ENCODE results near the gene MATR3. TPM values are rescaled to one million over a fixed set of nuclear protein-coding genes. Genes with fewer than 3 reads are reported as not detected.

The MATR3 gene
- polyA plus RNA-seq, 3 donors: 61.8 to 174 (median 137) TPM

DNA sequence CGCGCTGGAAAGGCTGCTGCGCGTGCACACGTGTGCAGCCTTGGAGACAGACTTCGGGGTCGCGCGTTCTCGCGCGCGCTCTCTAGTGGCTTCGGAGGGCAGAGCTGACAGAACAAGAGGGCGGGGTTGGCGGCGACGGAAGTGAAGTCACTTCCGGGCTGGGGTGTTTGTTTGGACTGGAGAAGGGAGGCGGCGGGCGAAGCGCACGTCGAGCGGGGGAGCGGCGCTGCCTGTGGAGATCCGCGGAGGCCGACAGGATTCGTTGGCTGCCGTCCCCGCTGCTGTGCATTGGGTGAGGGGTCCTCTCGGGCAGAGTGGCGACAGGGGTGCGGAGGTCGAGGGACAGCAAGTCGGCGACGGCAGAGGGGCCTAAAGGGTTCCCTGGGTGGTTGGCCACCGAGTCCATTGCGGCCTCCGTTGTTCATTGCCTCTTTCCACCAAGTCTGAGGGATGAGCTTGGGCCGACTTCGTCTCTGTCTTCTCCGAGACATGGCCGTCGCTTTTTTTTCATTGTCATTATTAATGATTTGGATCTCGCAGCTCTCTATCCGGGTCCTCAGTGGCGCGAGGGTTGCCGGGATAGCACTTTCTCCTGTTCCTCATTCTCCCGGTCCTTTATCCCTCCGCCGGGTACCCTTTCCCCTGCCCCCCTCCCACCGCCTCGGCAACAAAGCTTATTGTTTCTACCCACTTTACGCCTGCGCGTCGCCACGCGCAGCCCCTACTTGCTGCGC lies 48.3 kb downstream of the MATR3 start, which contains the start of gene PAIP2:
Gene PAIP2, plus strand, starts transcription at position 166 of the 734 bp plus-strand sequence. CDS start 21,931 bp downstream, outside the sequence.
- Histone ChIP-seq H3K9me3 (replicated peaks in 1 of 2; ENCODE audit: control insufficient read depth in 1 of 2, insufficient read depth in 1 of 2, low read length in 2 of 2) (no peaks in the 10 kb centered on the region), H4K20me1 (ENCODE audit: insufficient read depth, low read length) (peaks cover 48% of the 10 kb centered on the region), H3K27ac (ENCODE audit: low read depth in 1 of 2, low read length in 2 of 2) (peak within 1 kb of the TSS; percentile 96 to 99), H3K4me3 (replicated peaks in 1 of 3; ENCODE audit: low read depth in 2 of 3, low read length in 3 of 3) (peak within 1 kb of the TSS; percentile 74 to 89 (median 87)), H3K4me1 (ENCODE audit: control insufficient read depth in 1 of 2, insufficient read depth in 2 of 2, low read length in 2 of 2) (peaks cover 21 to 31% of the 10 kb centered on the region in 2 donors), H2AFZ (ENCODE audit: insufficient read depth, low read depth, low read length, poor library complexity, severe bottlenecking) (peak within 1 kb of the TSS; percentile 72), H3K27me3 (ENCODE audit: control insufficient read depth in 2 of 2, insufficient read depth in 2 of 2, low read length in 2 of 2) (no peaks in the 10 kb centered on the region), H3K79me2 (ENCODE audit: insufficient read depth, low read length) (peaks cover 52% of the 10 kb centered on the region), H3K9ac (ENCODE audit: insufficient read depth, low read length, poor library complexity, severe bottlenecking) (peak within 1 kb of the TSS; percentile 97), H3K36me3 (replicated peaks in 1 of 2; ENCODE audit: control insufficient read depth in 1 of 2, insufficient read depth in 2 of 2, low read length in 2 of 2) (peaks cover 0 to 17% of the 10 kb centered on the region in 2 donors), H3K4me2 (replicated peaks; ENCODE audit: extremely low read depth, low read length, poor library complexity, severe bottlenecking) (peak within 1 kb of the TSS; percentile 82)
- Mint-ChIP-seq H3K4me1 (peaks cover 33% of the 10 kb centered on the region), H3K4me3 (peak within 1 kb of the TSS; percentile 97 to 99), H3K27ac (peak within 1 kb of the TSS; percentile 94 to 100 (median 99)), H3K9me3 (peaks cover 0 to 2% (median 0%) of the 10 kb centered on the region in 7 donors), H3K27me3 (ENCODE audit: low read depth in 3 of 3) (peaks cover 5 to 7% (median 6%) of the 10 kb centered on the region in 3 donors), H3K36me3 (peaks cover 6 to 17% of the 10 kb centered on the region in 2 donors)
- intact Hi-C loops (cut with micrococcal nuclease): loop anchor here in 1 of 2 donors (2.0 to 5.0 kb wide), 3 partner anchors 33 to 765 kb away; partner anchors contain the start of gene HSPA9
- TF ChIP-seq, protein P1, sequence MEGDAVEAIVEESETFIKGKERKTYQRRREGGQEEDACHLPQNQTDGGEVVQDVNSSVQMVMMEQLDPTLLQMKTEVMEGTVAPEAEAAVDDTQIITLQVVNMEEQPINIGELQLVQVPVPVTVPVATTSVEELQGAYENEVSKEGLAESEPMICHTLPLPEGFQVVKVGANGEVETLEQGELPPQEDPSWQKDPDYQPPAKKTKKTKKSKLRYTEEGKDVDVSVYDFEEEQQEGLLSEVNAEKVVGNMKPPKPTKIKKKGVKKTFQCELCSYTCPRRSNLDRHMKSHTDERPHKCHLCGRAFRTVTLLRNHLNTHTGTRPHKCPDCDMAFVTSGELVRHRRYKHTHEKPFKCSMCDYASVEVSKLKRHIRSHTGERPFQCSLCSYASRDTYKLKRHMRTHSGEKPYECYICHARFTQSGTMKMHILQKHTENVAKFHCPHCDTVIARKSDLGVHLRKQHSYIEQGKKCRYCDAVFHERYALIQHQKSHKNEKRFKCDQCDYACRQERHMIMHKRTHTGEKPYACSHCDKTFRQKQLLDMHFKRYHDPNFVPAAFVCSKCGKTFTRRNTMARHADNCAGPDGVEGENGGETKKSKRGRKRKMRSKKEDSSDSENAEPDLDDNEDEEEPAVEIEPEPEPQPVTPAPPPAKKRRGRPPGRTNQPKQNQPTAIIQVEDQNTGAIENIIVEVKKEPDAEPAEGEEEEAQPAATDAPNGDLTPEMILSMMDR (IDR thresholded peaks at IDR 0.05): peak; percentile 65
- under 1% methylated on average over 48 of the region's 66 CpGs for WGBS (ENCODE audit: insufficient coverage)
- DNase-seq: peak; percentile 93 to 97 (median 97)

GRCh38 chr5:139342423-139342723 lies 48.8 kb downstream of the MATR3 start:
- TF ChIP-seq, protein P1 (IDR thresholded peaks at IDR 0.05): no peak
- intact Hi-C loops (cut with micrococcal nuclease): loop anchor here in 1 of 2 donors (5.0 kb wide), 2 partner anchors 45 to 765 kb away; partner anchors contain the start of gene HSPA9
- Histone ChIP-seq H3K9ac (ENCODE audit: insufficient read depth, low read length, poor library complexity, severe bottlenecking) (peak overlapping the region; percentile 97), H3K4me2 (replicated peaks; ENCODE audit: extremely low read depth, low read length, poor library complexity, severe bottlenecking) (peak overlapping the region; percentile 82), H4K20me1 (ENCODE audit: insufficient read depth, low read length) (peaks cover 53% of the 10 kb centered on the region), H3K9me3 (replicated peaks in 1 of 2; ENCODE audit: control insufficient read depth in 1 of 2, insufficient read depth in 1 of 2, low read length in 2 of 2) (no peaks in the 10 kb centered on the region), H3K79me2 (ENCODE audit: insufficient read depth, low read length) (peaks cover 57% of the 10 kb centered on the region), H3K4me1 (ENCODE audit: control insufficient read depth in 1 of 2, insufficient read depth in 2 of 2, low read length in 2 of 2) (peaks cover 21 to 31% of the 10 kb centered on the region in 2 donors), H3K4me3 (replicated peaks in 1 of 3; ENCODE audit: low read depth in 2 of 3, low read length in 3 of 3) (peak overlapping the region; percentile 74 to 89 (median 87)), H2AFZ (ENCODE audit: insufficient read depth, low read depth, low read length, poor library complexity, severe bottlenecking) (peak overlapping the region; percentile 72), H3K36me3 (replicated peaks in 1 of 2; ENCODE audit: control insufficient read depth in 1 of 2, insufficient read depth in 2 of 2, low read length in 2 of 2) (peaks cover 0 to 22% of the 10 kb centered on the region in 2 donors), H3K27ac (ENCODE audit: low read depth in 1 of 2, low read length in 2 of 2) (peak overlapping the region; percentile 96 to 99), H3K27me3 (ENCODE audit: control insufficient read depth in 2 of 2, insufficient read depth in 2 of 2, low read length in 2 of 2) (no peaks in the 10 kb centered on the region)
- Mint-ChIP-seq H3K27me3 (ENCODE audit: low read depth in 3 of 3) (peaks cover 5 to 7% (median 6%) of the 10 kb centered on the region in 3 donors), H3K4me1 (peaks cover 34% of the 10 kb centered on the region), H3K36me3 (peaks cover 7 to 21% of the 10 kb centered on the region in 2 donors), H3K4me3 (peak overlapping the region; percentile 97 to 99), H3K27ac (peak overlapping the region; percentile 94 to 100 (median 99)), H3K9me3 (peaks cover 0 to 2% (median 0%) of the 10 kb centered on the region in 7 donors)
- no CpG with 5 or more reads among the region's 16 CpGs for WGBS (ENCODE audit: insufficient coverage)
- DNase-seq: no peak

Measured in CD14-positive monocyte (primary cell).